ENCODE measurements around the gene PXYLP1. TPM values are rescaled to one million over a fixed set of nuclear protein-coding genes. Genes with fewer than 3 reads are reported as not detected.

Gene PXYLP1
- polyA plus RNA-seq, 1 experiment: 20.0 TPM

DNA sequence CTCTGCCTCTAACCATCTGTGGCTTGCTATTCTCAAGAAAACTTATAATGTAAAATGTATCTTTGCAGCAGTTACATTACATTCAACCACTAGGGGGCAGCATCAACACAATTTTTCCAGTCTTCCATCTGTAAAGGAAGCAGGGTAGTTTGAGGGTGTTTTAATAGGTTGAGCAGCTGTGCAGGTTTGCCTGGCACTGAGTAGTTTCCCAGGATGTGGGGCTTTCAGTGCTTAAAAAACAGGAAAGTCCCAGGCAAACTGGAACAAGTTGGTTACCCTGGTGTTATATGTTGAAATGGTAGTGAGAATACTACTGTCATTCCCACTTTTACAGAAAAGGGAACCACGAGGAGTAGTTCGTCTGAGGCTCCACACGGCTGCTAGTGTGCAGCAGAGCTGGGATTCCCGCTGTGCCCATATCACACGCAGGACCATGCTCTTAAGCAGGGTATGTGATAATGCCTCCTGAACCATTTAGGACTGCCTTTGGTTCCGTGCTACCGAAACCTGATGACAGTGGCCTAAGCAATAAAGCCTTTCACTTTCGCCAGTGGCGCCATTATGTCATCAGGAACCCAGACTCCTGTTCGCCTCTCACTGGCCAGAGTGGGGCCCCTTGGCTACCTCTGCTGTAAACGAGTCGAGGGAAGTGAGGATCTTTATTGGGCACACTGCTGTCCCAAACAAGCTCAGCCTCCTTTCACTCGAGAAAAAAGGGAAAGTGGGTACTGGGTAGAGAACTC is 72.0 kb downstream of the PXYLP1 start:
- CTCF ChIA-PET: interaction anchor here (0.5 to 19.2 kb wide), 29 partner anchors 9 to 435 kb away, joined by 3 to 328 read pairs (median 4); partner anchors contain the start of gene PXYLP1

DNA sequence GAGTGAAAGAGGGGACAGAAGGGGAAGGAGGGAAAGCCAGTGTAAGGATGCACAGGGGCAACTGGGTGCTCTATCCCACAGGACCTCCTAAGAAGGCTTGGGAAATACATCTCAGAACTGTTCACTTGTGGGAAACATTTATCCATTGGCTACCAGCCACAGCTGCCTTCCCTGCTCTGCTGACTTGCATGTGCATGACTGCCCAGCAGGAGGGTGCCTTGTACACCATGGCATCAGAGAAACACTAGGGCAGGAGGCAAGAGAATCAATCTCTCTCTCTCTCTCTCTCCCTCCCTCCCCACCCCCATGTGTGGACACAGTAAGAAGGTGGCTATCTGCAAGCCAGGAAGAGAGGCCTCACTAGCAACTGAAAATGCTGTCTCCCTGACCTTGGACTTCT is 73.8 kb downstream of the PXYLP1 start:
- no peak overlapping the region for H3K4me3 ChIP-seq (ENCODE audit: low read depth, low read length)
- H3K27me3 ChIP-seq (ENCODE audit: control insufficient read depth, insufficient read depth, low read length): no peaks in the 10 kb centered on the region
- CTCF ChIA-PET: interaction anchor here (0.5 to 19.2 kb wide), 30 partner anchors 10 to 607 kb away, joined by 3 to 328 read pairs (median 5); partner anchors contain the start of gene PXYLP1
- POLR2A ChIA-PET: no interaction called here
- TF ChIP-seq, protein P1, sequence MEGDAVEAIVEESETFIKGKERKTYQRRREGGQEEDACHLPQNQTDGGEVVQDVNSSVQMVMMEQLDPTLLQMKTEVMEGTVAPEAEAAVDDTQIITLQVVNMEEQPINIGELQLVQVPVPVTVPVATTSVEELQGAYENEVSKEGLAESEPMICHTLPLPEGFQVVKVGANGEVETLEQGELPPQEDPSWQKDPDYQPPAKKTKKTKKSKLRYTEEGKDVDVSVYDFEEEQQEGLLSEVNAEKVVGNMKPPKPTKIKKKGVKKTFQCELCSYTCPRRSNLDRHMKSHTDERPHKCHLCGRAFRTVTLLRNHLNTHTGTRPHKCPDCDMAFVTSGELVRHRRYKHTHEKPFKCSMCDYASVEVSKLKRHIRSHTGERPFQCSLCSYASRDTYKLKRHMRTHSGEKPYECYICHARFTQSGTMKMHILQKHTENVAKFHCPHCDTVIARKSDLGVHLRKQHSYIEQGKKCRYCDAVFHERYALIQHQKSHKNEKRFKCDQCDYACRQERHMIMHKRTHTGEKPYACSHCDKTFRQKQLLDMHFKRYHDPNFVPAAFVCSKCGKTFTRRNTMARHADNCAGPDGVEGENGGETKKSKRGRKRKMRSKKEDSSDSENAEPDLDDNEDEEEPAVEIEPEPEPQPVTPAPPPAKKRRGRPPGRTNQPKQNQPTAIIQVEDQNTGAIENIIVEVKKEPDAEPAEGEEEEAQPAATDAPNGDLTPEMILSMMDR (IDR thresholded peaks at IDR 0.05; ENCODE audit: low read depth, low read length): peak; percentile 45
- H3K9me3 ChIP-seq (ENCODE audit: control insufficient read depth, insufficient read depth, low read length): no peaks in the 10 kb centered on the region
- no peak for DNase-seq (ENCODE audit: low read depth, low spot score)
- H3K27ac ChIP-seq (ENCODE audit: low read depth, low read length): no peak overlapping the region

More for the DNA sequence above, 72.0 kb downstream of the PXYLP1 start:
- Histone ChIP-seq H3K27ac (ENCODE audit: low read depth, low read length) (no peak overlapping the region), H3K9me3 (ENCODE audit: control insufficient read depth, insufficient read depth, low read length) (no peaks in the 10 kb centered on the region), H3K4me3 (ENCODE audit: low read depth, low read length) (no peak overlapping the region), H3K27me3 (ENCODE audit: control insufficient read depth, insufficient read depth, low read length) (no peaks in the 10 kb centered on the region)
- DNase-seq (ENCODE audit: low read depth, low spot score): peak; percentile 73
- TF ChIP-seq, protein P1 (IDR thresholded peaks at IDR 0.05; ENCODE audit: low read depth, low read length): peak; percentile 72
- POLR2A ChIA-PET: interaction anchor here (0.6 kb wide), 1 partner anchor 81 kb away, joined by 3 read pairs; no protein-coding TSS in a partner anchor

DNA sequence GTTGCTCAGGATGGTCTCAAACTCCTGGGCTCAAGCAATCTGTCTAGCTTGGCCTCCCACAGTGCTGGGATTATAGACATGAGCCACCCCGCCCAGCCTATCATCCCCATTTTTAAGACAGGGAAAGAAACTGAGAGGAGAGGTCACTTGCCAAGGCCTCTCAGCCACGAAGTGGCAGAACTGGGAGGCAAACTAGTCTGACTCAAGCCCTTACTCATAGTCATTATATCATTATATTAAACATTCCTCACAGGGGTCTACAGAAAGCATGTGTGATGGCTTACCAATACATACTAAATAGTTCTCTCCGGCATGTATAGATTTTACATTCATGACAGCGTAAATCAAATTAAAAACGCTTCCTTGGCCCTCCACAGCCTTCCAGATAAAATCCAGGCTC is 74.7 kb downstream of the PXYLP1 start:
- no peak overlapping the region for H3K4me3 ChIP-seq (ENCODE audit: low read depth, low read length)
- no peaks in the 10 kb centered on the region for H3K9me3 ChIP-seq (ENCODE audit: control insufficient read depth, insufficient read depth, low read length)
- POLR2A ChIA-PET: interaction anchor here (0.6 kb wide), 1 partner anchor 42 kb away, joined by 3 read pairs; no protein-coding TSS in a partner anchor
- no peaks in the 10 kb centered on the region for H3K27me3 ChIP-seq (ENCODE audit: control insufficient read depth, insufficient read depth, low read length)
- CTCF ChIA-PET: interaction anchor here (0.5 to 19.2 kb wide), 10 partner anchors 20 to 683 kb away, joined by 3 to 328 read pairs (median 5); no protein-coding TSS in a partner anchor
- TF ChIP-seq, protein P1 (IDR thresholded peaks at IDR 0.05; ENCODE audit: low read depth, low read length): no peak
- DNase-seq (ENCODE audit: low read depth, low spot score): no peak
- no peak overlapping the region for H3K27ac ChIP-seq (ENCODE audit: low read depth, low read length)

DNA sequence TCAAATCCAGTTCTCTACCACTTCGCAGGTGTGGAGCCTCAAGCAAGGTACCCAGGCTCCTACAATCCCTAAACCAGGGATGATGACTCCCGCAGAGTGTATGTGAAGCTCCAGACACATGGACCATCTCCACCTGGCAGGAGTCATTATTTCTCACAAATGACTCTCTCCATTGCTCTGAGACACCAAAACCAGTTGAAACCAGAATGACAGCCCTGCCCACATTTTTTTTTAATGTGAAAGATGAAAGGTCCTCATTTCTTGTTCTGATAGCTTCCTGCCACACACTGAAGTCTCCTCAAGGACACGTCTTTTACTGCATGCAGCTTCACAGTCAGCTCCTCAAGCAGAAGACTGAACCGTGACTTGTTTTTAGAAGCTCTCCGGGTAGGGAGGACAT is 75.3 kb downstream of the PXYLP1 start:
- TF ChIP-seq, protein P1 (IDR thresholded peaks at IDR 0.05; ENCODE audit: low read depth, low read length): no peak
- Histone ChIP-seq H3K27ac (ENCODE audit: low read depth, low read length) (no peak overlapping the region), H3K9me3 (ENCODE audit: control insufficient read depth, insufficient read depth, low read length) (no peaks in the 10 kb centered on the region), H3K27me3 (ENCODE audit: control insufficient read depth, insufficient read depth, low read length) (no peaks in the 10 kb centered on the region), H3K4me3 (ENCODE audit: low read depth, low read length) (no peak overlapping the region)
- ChIA-PET CTCF (interaction anchor here (0.5 to 19.2 kb wide), 4 partner anchors 75 to 254 kb away, joined by 3 to 328 read pairs (median 20); no protein-coding TSS in a partner anchor), POLR2A (no interaction called here)
- no peak for DNase-seq (ENCODE audit: low read depth, low spot score)

Data from AG04450 (cell line).